HepG2 (cell line): ENCODE measurements around the gene DAAM2. TPM values are rescaled to one million over a fixed set of nuclear protein-coding genes. Genes with fewer than 3 reads are reported as not detected.

Experiments used
- ATAC-seq: fragments of 200-7000 bp; cut with Tn5 transposase; 3 replicates; pipeline ENCODE4 v1.9.1; 2020; ENCODE audit warnings: mild to moderate bottlenecking, moderate library complexity
- BruUV-seq: library from RNA; stranded (reverse); fragments of 400-500 nt; replicated peaks from 2 replicates; lab custom pipeline; 2021; lab: Mats Ljungman, UMichigan
- CTCF ChIA-PET: fragments of 300-600 bp; formaldehyde crosslinking; extraction: SDS; loops from one replicate; lab custom pipeline; 2021; ENCODE audit warnings: low total read pairs, inconsistent platforms, low intra/inter-chr PET ratio; lab: Yijun Ruan, JAX
- POLR2A ChIA-PET: fragments of 350-600 bp; sonication (Branson Sonifier 250); formaldehyde crosslinking; loops from one replicate; lab custom pipeline; 2020; ENCODE audit warnings: antibody characterized with exemption, inconsistent platforms; lab: Yijun Ruan, JAX
- DNase-seq: peaks from one replicate; pipeline ENCODE4 v3.0.0-alpha.2; 2015; ENCODE audit warnings: low spot score
- FAIRE-seq: peaks from 3 replicates; lab custom pipeline; 2011; peaks lifted over from hg19 to GRCh38; lab: Jason Lieb, UNC
- H2AFZ ChIP-seq: one replicate; pipeline ENCODE4 v1.6.1; 2011; ENCODE audit warnings: low read length, inconsistent platforms
- H3K27ac ChIP-seq: fragments of 300-600 bp; 3 replicates; pipeline ENCODE4 v1.8.0; 2011; ENCODE audit warnings: mixed run types, mild to moderate bottlenecking, mixed read lengths, low read length, inconsistent platforms; ENCODE audit not compliant: insufficient read depth; ENCODE audit errors: extremely low read length
- H3K27me3 ChIP-seq, 2 experiments: fragments of 200-600 bp in 1 of 2; 2 replicates in 1 of 2; 3 replicates in 1 of 2; pipeline versions ENCODE4 v1.6.0 to v1.8.0; 2011; ENCODE audit warnings: low read length in 2 of 2, mild to moderate bottlenecking in 2 of 2, moderate library complexity in 2 of 2, inconsistent platforms in 1 of 2; ENCODE audit not compliant: insufficient read depth in 2 of 2, control insufficient read depth in 1 of 2
- H3K36me3 ChIP-seq, 2 experiments: fragments of 200-600 bp in 1 of 2; replicated peaks in 1 of 2; 2 replicates in 1 of 2; 3 replicates in 1 of 2; pipeline versions ENCODE4 v1.5.1 to v1.8.0; 2011; ENCODE audit warnings: low read length in 2 of 2, inconsistent platforms in 1 of 2; ENCODE audit not compliant: insufficient read depth in 2 of 2, control insufficient read depth in 1 of 2
- H3K4me1 ChIP-seq: 2 replicates; pipeline ENCODE4 v1.5.1; 2012; ENCODE audit warnings: low read length, inconsistent platforms; ENCODE audit not compliant: insufficient read depth
- H3K4me2 ChIP-seq: 2 replicates; pipeline ENCODE4 v1.6.0; 2011; ENCODE audit warnings: low read depth, low read length, inconsistent platforms
- H3K4me3 ChIP-seq, 3 experiments: fragments of 200-600 bp in 1 of 3; sonication (generic), shearing (Covaris generic) in 1 of 3; replicated peaks in 1 of 3; 2 replicates each; pipeline ENCODE4 v1.5.1; 2011 to 2016; ENCODE audit warnings: low read length in 3 of 3, inconsistent platforms in 2 of 3, low read depth in 2 of 3, mild to moderate bottlenecking in 2 of 3, control low read depth in 1 of 3, mixed read lengths in 1 of 3; ENCODE audit not compliant: insufficient read depth in 1 of 3
- H3K79me2 ChIP-seq: one replicate; pipeline ENCODE4 v1.6.1; 2011; ENCODE audit warnings: low read length, inconsistent platforms; ENCODE audit not compliant: insufficient read depth
- H3K9ac ChIP-seq: 2 replicates; pipeline ENCODE4 v1.6.0; 2011; ENCODE audit warnings: mild to moderate bottlenecking, low read depth, low read length, inconsistent platforms; ENCODE audit not compliant: insufficient read depth
- H3K9me3 ChIP-seq: 2 replicates; pipeline ENCODE4 v1.5.1; 2012; ENCODE audit warnings: mild to moderate bottlenecking, low read length
- H4K20me1 ChIP-seq: 2 replicates; pipeline ENCODE4 v1.6.0; 2011; ENCODE audit warnings: inconsistent platforms, mild to moderate bottlenecking, low read length, moderate library complexity; ENCODE audit not compliant: insufficient read depth
- HHEX ChIP-seq: IDR thresholded peaks from 2 replicates; pipeline ENCODE4 v1.6.1; 2016; ENCODE audit warnings: control low read depth
- JUN ChIP-seq: sonication (generic); formaldehyde crosslinking; IDR thresholded peaks from 2 replicates; pipeline ENCODE4 v1.4.0; 2020; ENCODE audit warnings: mild to moderate bottlenecking, missing genetic modification reagents
- MAFF ChIP-seq: IDR thresholded peaks from 2 replicates; pipeline ENCODE4 v1.6.1; 2011; ENCODE audit warnings: low read depth, low read length, improper control_type of control experiment
- NFATC3 ChIP-seq: sonication (generic); formaldehyde crosslinking; IDR thresholded peaks from 2 replicates; pipeline ENCODE4 v1.5.1; 2020; ENCODE audit warnings: mild to moderate bottlenecking, missing genetic modification reagents
- REPIN1 ChIP-seq: sonication (generic); formaldehyde crosslinking; IDR thresholded peaks from 2 replicates; pipeline ENCODE4 v1.8.0; 2022; ENCODE audit warnings: missing genetic modification reagents, low read depth, mild to moderate bottlenecking, borderline replicate concordance
- ZNF225 ChIP-seq: sonication (generic); formaldehyde crosslinking; IDR thresholded peaks from 2 replicates; pipeline ENCODE4 v1.4.0; 2020; ENCODE audit warnings: mild to moderate bottlenecking, missing genetic modification reagents
- ZNF230 ChIP-seq: sonication (generic); formaldehyde crosslinking; IDR thresholded peaks from 2 replicates; pipeline ENCODE4 v1.4.0; 2020; ENCODE audit warnings: mild to moderate bottlenecking, missing genetic modification reagents
- ZNF543 ChIP-seq: sonication (generic); formaldehyde crosslinking; IDR thresholded peaks from 2 replicates; pipeline ENCODE4 v1.4.0; 2020; ENCODE audit warnings: mild to moderate bottlenecking, missing genetic modification reagents
- ZNF570 ChIP-seq: sonication (generic); formaldehyde crosslinking; IDR thresholded peaks from 2 replicates; pipeline ENCODE4 v1.4.0; 2020; ENCODE audit warnings: mild to moderate bottlenecking, missing genetic modification reagents, borderline replicate concordance
- WGBS: methylation state at CpG from one replicate; pipeline ENCODE4 v1.1.6; 2017; ENCODE audit warnings: low lambda C conversion rate; 5-methylcytosine and 5-hydroxymethylcytosine counted together
- in situ Hi-C: cut with HindIII; loops from 2 replicates; pipeline ENCODE4 v1.10.0; 2017; ENCODE audit warnings: low pct_unique_long_range_greater_than_20kb; ENCODE audit not compliant: extremely low pct_ligation_motif_present
- intact Hi-C: fragments of 100-400 bp; cut with micrococcal nuclease; formaldehyde crosslinking; loops from one replicate; pipeline ENCODE4 v1.10.0; 2022; ENCODE audit not compliant: unreplicated experiment
- polyA plus RNA-seq, 8 experiments: library from polyadenylated mRNA; depleted of rRNA in 3 of 8; stranded (reverse) in 7 of 8; unstranded in 1 of 8; fragments of >200 nt; fragmentation: Illumina TruSeq in 4 of 8; extraction: Trizol in 4 of 8; gene quantifications; 2 replicates each; pipeline versions ENCODE4 v1.2.1 to v1.2.3, GENCODE V29; 2011 to 2016; ENCODE audit warnings: low read depth in 4 of 8, missing spikeins in 1 of 8, mixed read lengths in 1 of 8; ENCODE audit not compliant: insufficient read depth in 1 of 8
- total RNA-seq, 5 experiments: library from RNA; depleted of rRNA; stranded (reverse); fragments of >200 nt; fragmentation: Illumina TruSeq; extraction: Trizol; gene quantifications; 2 replicates each; pipeline ENCODE4 v1.2.3, GENCODE V29; 2016; ENCODE audit warnings: low read depth in 1 of 5
- TF ChIP-seq, protein P1 (sequence below): sonication (generic); formaldehyde crosslinking; IDR thresholded peaks from 2 replicates; pipeline ENCODE4 v1.5.1; 2020; ENCODE audit warnings: missing genetic modification reagents, mild to moderate bottlenecking, borderline replicate concordance
- TF ChIP-seq, protein P2 (sequence below): sonication (generic); formaldehyde crosslinking; IDR thresholded peaks from 2 replicates; pipeline ENCODE4 v1.4.0; 2020; ENCODE audit warnings: missing genetic modification reagents
- TF ChIP-seq, protein P3 (sequence below): sonication (generic); formaldehyde crosslinking; IDR thresholded peaks from 2 replicates; pipeline ENCODE4 v1.5.0; 2020; ENCODE audit warnings: mild to moderate bottlenecking, missing genetic modification reagents, moderate library complexity
- TF ChIP-seq, protein P4 (sequence below): sonication (generic); formaldehyde crosslinking; IDR thresholded peaks from 2 replicates; pipeline ENCODE4 v1.9.0; 2021; ENCODE audit warnings: missing genetic modification reagents, mild to moderate bottlenecking, borderline replicate concordance

The DAAM2 gene
- total and polyA plus RNA-seq, 2 of the 13 experiments (the other 11 are each of a cell fraction or from before 2014, with no cell fraction given), result 0.01 TPM; not detected in 1

DNA sequence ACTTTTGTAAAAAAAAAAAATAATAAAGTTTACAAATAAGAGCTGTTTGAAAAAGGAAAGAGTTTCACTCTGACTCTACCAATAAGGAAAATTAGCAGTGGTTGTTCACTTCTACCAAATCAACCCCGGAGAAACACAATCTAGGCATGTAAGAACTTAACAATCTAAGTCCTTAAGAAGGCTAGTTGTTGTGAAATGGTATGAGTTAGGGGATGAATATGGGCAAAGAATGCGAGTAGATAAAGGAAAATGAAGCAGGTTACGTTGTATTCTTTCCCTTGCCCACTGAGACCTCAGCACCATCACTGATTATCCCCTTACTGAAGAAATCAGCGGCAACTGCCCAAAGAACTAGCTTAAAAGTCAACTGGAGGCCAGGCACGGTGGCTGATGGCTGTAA, 126.7 kb downstream of the DAAM2 start:
- DNase-seq (no peak), ATAC-seq (no peak), FAIRE-seq (no peak)
- Histone ChIP-seq H3K27ac (no peak overlapping the region), H3K36me3 (peaks cover 3 to 20% of the 10 kb centered on the region in 2 experiments; a peak in 4 of 5 replicates), H3K9ac (no peak overlapping the region), H3K4me2 (no peak overlapping the region), H3K9me3 (no peaks in the 10 kb centered on the region), H3K4me3 (no peak overlapping the region), H3K79me2 (no peaks in the 10 kb centered on the region), H4K20me1 (no peaks in the 10 kb centered on the region), H3K4me1 (peaks cover 7% of the 10 kb centered on the region; the same call in 1 of the 2 replicates), H2AFZ (no peak overlapping the region), H3K27me3 (no peaks in the 10 kb centered on the region)
- in situ Hi-C loops, result no loop called here
- intact Hi-C loops, result no loop called here
- POLR2A ChIA-PET, result interaction anchor here (2.3 kb wide), 1 partner anchor 16 kb away, joined by 8 read pairs; the partner anchor contains the start of gene MOCS1
- no TSS peak for BruUV-seq
- TF ChIP-seq ZNF570 (CRISPR knock-in tag) (no peak), ZNF230 (CRISPR knock-in tag) (no peak), HHEX (CRISPR knock-in tag) (no peak), REPIN1 (no peak), NFATC3 (no peak), MAFF (no peak), JUN (CRISPR knock-in tag) (no peak), ZNF543 (CRISPR knock-in tag) (no peak), ZNF225 (CRISPR knock-in tag) (no peak)
- TF ChIP-seq, protein P1, sequence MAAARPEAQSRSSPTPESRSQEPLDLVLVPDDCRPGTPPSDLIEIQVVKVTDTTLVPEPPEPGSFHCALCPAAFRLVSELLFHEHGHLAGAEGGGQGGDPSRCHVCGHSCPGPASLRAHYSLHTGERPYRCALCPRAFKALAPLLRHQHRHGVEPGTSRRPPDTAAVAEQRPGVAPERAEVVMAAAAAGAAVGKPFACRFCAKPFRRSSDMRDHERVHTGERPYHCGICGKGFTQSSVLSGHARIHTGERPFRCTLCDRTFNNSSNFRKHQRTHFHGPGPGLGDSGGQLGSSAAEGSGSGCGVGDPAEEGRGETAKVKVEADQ, result no peak
- TF ChIP-seq, protein P2, sequence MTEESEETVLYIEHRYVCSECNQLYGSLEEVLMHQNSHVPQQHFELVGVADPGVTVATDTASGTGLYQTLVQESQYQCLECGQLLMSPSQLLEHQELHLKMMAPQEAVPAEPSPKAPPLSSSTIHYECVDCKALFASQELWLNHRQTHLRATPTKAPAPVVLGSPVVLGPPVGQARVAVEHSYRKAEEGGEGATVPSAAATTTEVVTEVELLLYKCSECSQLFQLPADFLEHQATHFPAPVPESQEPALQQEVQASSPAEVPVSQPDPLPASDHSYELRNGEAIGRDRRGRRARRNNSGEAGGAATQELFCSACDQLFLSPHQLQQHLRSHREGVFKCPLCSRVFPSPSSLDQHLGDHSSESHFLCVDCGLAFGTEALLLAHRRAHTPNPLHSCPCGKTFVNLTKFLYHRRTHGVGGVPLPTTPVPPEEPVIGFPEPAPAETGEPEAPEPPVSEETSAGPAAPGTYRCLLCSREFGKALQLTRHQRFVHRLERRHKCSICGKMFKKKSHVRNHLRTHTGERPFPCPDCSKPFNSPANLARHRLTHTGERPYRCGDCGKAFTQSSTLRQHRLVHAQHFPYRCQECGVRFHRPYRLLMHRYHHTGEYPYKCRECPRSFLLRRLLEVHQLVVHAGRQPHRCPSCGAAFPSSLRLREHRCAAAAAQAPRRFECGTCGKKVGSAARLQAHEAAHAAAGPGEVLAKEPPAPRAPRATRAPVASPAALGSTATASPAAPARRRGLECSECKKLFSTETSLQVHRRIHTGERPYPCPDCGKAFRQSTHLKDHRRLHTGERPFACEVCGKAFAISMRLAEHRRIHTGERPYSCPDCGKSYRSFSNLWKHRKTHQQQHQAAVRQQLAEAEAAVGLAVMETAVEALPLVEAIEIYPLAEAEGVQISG (CRISPR knock-in tag), result no peak
- TF ChIP-seq, protein P3, sequence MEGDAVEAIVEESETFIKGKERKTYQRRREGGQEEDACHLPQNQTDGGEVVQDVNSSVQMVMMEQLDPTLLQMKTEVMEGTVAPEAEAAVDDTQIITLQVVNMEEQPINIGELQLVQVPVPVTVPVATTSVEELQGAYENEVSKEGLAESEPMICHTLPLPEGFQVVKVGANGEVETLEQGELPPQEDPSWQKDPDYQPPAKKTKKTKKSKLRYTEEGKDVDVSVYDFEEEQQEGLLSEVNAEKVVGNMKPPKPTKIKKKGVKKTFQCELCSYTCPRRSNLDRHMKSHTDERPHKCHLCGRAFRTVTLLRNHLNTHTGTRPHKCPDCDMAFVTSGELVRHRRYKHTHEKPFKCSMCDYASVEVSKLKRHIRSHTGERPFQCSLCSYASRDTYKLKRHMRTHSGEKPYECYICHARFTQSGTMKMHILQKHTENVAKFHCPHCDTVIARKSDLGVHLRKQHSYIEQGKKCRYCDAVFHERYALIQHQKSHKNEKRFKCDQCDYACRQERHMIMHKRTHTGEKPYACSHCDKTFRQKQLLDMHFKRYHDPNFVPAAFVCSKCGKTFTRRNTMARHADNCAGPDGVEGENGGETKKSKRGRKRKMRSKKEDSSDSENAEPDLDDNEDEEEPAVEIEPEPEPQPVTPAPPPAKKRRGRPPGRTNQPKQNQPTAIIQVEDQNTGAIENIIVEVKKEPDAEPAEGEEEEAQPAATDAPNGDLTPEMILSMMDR, result no peak
- TF ChIP-seq, protein P4, sequence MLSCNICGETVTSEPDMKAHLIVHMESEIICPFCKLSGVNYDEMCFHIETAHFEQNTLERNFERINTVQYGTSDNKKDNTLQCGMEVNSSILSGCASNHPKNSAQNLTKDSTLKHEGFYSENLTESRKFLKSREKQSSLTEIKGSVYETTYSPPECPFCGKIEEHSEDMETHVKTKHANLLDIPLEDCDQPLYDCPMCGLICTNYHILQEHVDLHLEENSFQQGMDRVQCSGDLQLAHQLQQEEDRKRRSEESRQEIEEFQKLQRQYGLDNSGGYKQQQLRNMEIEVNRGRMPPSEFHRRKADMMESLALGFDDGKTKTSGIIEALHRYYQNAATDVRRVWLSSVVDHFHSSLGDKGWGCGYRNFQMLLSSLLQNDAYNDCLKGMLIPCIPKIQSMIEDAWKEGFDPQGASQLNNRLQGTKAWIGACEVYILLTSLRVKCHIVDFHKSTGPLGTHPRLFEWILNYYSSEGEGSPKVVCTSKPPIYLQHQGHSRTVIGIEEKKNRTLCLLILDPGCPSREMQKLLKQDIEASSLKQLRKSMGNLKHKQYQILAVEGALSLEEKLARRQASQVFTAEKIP (CRISPR knock-in tag), result no peak
- 95% methylated on average over 5 of the region's 5 CpGs for WGBS
- CTCF ChIA-PET, result no interaction called here
